HG02623 (cell line): Measurements from ENCODE around the gene ADPGK.
A peak's percentile ranks its signal among the peaks of the same experiment; 100 is the strongest.
"Not testable (repeated sequence)": the region's sequence is repeated elsewhere in the genome, so short reads cannot be mapped to it uniquely, and the experiment has no call there.

Source experiments
- ATAC-seq: cut with Tn5 transposase; IDR thresholded peaks from one replicate; pipeline ENCODE4 v1.9.1; 2021; ENCODE audit warnings: moderate library complexity; ENCODE audit not compliant: unreplicated experiment

The ADPGK gene

DNA sequence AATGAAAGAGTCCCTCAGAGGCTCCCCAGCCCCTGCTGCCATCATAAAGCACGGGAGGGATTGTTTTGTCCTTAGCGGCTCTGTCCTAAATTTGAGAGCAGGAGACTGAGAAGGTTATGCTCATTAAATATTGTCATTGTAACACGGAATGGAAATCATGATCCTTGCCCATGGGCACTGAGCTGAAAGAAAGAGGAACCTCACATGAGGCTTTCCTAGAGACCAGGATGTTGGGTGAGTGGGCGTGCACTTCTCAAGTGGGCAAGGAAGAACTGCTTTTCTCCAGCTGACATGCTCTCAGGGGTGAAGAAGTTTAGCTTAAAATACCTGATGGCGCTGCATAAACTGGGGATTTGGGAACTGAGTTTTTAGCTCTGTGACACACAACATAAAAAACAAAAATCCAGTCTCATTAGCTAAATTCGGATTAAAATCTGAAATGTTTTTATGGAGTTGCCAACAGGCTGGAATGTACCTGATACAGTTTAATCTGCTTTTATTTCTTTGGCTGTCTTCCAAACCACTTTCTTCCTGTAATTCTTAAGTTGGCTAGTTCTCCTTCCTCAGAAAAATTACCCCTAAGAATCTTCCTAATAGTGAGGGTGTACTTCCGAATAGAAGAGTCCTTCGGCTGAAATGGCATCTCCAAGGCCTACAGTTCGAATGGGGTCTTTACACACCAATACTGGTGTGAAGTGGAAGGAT lies 31.7 kb downstream of the ADPGK start:
- ATAC-seq: no peak

DNA sequence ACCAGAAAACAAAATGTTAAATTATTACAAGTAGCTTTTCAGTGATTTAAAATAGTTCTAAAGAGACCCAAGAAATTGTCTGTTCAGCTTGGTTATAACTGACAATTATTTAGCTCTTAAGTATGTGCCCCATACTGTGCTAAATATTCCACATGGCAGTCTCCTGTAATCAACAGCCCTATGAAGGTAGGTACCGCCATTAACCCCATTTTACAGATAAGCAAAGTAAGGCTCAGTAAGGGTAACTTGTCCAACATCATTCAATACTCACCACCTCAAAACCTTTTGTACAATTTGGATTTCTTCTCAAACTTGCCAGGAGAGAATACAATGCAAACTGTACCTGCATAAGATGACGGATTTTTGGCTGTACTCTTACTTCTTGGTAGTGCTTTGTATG lies 33.9 kb downstream of the ADPGK start:
- ATAC-seq: no peak

- ATAC-seq: peak; percentile 53
Observed at GRCh38 chr15:72740219-72740618, 43.3 kb downstream of the ADPGK start.

- ATAC-seq: no peak
Observed at GRCh38 chr15:72737723-72738122, 45.8 kb downstream of the ADPGK start.

GRCh38 chr15:72737061-72737460 lies 46.5 kb downstream of the ADPGK start:
- no peak for ATAC-seq

- no peak for ATAC-seq
Observed at GRCh38 chr15:72735111-72735510, 48.4 kb downstream of the ADPGK start.

DNA sequence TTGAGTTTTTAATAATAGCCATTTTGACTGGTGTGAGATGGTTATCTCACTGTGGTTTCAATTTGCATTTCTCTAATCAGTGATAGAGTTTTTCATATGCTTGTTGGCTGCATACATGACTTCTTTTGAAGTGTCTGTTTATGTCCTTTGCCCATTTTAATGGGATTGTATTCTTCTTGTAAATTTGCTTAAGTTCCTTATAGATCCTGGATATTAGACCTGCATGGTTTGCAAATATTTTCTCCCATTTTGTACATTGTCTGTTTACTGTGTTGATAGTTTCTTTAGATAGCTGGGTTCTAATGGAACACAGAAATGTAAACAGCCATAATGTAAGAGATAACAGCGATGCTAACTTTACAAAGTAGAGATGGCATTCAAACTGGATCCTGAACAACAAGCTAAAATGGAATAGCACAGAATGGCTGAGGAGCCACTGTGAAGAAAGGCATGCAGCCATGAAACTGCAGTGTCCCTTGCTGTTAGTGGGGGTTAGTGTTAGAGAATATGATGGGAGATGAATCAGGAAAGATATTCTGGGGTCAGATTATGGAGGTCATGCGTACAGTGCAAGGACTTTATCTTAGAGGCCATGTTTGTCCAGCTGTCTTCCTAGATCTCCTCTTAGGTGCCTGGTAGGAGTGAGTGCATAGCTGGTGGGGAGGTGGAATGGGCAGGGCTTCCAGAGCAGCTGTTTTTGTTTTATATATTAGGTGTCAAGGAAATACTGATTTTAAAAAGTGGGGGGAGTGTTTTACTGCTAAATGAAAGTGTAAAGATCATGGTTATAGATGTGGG lies 49.4 kb downstream of the ADPGK start:
- no peak for ATAC-seq

- no peak for ATAC-seq
Observed at GRCh38 chr15:72732516-72732915, 51.0 kb downstream of the ADPGK start.

- no peak for ATAC-seq
Observed at GRCh38 chr15:72732086-72732485, 51.5 kb downstream of the ADPGK start.

DNA sequence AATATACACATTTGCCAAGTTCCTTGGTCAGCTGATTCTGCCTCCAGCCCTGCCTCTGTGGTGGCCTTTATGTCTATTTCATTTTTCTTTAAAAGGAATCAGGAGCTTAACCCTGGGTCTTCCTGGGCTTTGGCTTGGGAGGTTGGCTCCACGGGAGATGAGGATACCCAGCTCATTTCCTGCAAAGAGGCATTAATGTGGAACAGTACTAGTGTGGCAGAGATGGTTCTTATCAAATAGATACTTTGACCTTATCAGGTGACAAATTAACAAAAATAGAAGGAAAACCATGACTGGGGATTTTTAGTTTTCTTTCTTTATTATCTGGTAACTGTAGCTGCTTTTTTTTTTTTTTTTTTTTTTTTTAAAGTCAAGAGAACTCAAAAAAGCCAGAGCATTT lies 54.7 kb downstream of the ADPGK start:
- ATAC-seq: no peak

DNA sequence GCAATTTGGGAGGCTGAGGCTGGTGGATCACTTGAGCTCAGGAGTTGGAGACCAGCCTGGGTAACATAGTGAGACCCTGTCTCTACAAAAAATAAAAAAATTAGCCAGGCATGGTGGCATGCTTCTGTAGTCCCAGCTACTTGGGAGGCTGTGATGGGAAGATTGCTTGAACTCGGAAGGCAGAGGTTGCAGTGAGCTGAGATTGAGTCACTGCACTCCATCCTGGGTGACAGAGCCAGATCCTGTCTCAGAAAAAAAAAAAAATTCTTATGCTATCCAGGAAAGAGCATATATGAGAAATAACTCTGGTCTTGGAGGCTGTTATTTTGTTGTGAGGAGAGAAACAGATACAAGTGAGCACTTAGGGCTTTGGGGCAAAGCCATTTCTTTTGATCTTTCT lies 55.3 kb downstream of the ADPGK start:
- ATAC-seq: not testable (repeated sequence)

- ATAC-seq: no peak
Observed at GRCh38 chr15:72727154-72727553, 56.4 kb downstream of the ADPGK start.

DNA sequence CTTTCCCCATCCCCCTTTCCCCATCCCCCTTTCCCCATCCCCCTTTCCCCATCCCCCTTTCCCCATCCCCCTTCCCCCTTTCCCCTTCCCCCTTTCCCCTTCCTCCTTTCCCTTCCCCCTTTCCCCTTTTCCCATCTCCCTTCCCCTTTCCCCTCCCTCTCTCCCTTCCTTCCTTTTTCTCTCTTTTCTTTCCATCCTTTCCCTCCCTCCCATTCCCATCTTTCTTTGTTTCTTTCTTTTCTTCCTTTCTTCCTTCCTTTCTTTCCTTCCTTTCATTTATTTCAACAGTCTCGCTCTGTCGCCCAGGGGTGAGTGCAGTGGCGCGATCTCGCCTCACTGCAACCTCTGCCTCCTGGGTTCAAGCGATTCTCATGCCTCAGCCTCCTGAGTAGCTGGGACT lies 57.7 kb downstream of the ADPGK start:
- ATAC-seq: not testable (repeated sequence)

DNA sequence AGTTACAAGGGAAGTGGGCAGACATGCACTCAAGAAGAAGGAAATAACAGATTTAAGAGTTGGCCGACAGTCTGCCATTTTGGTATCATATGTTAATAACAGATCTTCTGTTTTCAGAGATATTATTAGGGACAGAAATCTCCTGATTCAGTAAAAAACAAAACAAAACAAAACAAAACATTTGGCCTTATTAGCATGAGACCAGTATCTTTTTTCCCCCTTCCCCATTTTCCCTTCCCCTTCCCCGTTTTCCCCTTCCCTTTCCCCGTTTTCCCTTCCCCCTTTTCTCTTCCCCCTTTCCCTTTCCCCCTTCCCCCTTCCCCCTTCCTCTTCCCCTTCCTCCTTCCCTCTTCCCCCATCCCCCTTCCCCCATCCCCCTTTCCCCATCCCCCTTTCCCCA lies 58.1 kb downstream of the ADPGK start:
- no peak for ATAC-seq

GRCh38 chr15:72724028-72724427 lies 59.5 kb downstream of the ADPGK start:
- no peak for ATAC-seq

DNA sequence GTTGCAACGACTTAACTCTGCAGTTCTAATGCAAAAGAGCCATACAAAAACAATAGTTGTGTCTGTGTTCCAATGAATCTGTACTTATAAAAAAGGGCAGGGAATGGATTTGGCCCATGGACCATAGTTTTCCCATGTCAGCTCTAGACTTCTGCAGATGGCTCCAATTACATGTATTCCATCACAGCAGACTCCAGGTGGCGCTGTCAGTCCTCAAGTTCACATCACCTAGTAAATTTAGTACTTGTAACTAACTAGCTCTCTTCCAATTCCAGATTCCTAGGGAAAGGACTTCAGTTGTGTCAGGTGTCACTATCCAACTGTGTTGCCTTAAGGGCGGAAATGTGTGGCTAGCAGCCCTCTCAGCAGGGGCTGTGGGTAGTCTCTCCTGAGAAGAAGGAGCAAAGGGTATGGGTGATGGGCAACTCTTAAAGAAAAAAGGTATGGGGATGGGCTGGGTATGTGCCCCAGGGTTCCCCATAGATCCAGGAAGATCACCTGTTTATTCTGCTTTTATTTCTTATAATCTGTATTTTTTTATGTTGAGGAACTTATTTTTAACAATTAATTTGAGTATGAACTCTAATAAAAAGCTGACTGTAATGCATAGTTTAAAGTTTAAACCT lies 61.4 kb downstream of the ADPGK start:
- no peak for ATAC-seq

DNA sequence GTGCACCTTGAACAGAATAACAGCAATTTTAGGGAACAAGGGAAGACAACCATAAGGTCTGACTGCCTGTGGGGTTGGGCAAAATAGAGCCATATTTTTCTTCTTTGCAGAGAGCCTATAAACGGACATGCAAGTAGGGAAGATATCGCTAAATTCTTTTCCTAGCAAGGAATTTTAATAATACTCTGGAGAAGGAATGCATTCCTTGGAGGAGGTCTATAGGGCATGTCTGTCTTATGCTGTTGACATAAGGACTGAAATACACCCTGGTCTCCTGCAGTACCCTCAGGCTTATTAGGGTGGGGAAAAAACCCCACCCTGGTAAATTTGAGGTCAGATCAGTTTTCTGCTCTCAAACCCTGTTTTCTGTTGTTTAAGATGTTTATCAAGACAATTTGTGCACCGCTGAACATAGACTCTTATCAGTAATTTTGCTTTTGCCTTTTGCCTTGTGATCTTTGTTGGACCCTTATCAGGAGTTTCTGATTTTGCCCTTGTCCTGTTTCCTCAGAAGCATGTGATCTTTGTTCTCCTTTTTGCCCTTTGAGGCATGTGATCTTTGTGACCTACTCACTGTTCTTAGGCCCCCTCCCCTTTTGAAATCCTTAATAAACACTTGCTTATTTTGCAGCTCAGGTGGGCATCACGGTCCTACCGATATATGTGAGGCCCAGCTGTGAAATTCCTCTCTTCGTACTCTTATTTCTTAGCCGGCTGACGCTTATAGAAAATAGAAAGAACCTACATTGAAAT lies 74.8 kb downstream of the ADPGK start:
- not testable (repeated sequence) for ATAC-seq

DNA sequence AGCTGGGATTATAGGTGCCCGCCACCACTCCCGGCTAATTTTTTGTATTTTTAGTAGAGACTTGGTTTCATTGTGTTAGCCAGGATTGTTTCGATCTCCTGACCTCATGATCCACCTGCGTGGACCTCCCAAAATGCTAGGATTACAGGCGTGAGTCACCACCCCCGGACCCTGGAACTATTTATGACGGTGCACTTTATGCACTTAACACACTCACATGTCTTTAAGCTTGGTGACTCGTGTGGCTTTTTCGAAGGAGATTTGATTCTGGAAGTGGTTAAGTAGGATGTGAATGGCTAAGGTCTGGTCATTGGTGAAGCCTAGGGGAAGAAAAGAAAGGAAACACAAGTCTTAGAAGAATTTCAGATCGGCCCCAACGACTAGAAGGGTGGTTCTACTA lies 77.3 kb downstream of the ADPGK start:
- ATAC-seq: no peak
